Measurements from ENCODE around the gene SREBF2.

Gene SREBF2

DNA sequence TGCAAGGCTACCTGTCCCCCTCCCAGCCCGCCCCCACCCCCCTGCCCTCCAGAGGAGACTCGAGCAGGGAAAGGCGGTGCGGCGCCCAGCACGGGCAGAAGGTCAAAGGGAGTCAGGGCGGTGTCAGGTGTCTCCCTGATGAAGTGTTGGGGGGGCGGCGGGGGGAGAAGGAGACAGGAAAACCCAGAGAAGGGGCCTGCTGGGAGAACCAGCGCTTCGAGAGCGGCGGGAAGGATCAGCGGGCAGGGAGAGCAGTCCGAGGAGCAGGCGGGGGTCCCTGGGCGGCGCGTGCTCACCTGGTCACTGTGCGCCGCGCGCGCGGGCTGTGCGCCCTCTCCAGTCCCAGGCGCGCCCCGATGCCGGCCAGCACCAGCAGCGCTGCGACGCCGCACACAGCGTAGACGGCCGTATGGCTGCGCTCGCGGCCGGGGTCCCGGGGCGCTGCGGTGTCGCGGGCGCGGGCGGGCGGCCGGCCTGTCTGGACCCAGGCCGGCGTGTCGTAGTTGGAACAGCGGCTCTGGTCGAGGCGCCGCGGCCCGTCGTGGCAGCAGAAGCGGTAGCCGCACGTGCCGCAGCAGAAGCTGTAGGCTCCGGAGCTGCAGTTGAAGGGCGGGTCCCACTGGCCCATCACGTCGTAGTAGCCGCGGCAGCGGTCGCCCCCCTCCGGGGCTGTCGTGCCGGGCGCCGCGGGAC is 81.1 kb downstream of the SREBF2 start:
- H3K4me3 ChIP-seq (ENCODE audit: low read depth, low read length), result no peak overlapping the region
- TF ChIP-seq MYC (IDR thresholded peaks at IDR 0.05; ENCODE audit: low read depth, low read length) (no peak), POLR2A (IDR thresholded peaks at IDR 0.05; ENCODE audit: extremely low read depth, insufficient read length) (no peak), MAX (IDR thresholded peaks at IDR 0.05; ENCODE audit: low read depth, low read length) (no peak)
- TF ChIP-seq, protein P1, sequence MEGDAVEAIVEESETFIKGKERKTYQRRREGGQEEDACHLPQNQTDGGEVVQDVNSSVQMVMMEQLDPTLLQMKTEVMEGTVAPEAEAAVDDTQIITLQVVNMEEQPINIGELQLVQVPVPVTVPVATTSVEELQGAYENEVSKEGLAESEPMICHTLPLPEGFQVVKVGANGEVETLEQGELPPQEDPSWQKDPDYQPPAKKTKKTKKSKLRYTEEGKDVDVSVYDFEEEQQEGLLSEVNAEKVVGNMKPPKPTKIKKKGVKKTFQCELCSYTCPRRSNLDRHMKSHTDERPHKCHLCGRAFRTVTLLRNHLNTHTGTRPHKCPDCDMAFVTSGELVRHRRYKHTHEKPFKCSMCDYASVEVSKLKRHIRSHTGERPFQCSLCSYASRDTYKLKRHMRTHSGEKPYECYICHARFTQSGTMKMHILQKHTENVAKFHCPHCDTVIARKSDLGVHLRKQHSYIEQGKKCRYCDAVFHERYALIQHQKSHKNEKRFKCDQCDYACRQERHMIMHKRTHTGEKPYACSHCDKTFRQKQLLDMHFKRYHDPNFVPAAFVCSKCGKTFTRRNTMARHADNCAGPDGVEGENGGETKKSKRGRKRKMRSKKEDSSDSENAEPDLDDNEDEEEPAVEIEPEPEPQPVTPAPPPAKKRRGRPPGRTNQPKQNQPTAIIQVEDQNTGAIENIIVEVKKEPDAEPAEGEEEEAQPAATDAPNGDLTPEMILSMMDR (IDR thresholded peaks at IDR 0.05; ENCODE audit: low read depth, low read length), result no peak
- no peak for DNase-seq (ENCODE audit: low read depth)

DNA sequence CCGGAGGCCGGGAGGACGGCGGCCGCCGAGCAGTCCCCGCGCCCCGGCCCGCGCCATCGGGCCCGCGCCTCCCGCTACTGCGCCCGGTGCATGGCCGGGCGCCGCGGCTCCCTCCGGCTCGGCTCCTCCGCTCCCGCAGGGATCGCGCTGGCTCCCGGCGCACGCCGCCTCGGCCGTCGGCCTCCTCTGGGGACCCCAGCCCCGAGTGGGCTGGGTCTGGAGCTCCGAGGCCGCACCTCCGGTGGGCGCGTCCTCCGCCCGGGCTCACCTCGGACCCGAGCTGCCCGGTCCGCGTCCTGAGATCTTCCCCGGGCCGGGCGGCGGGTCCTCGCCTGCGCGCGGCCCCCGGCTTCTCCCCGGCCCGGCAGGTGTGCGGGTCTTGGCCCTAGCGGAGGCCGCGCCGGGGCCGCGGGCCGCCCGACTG is 81.7 kb downstream of the SREBF2 start:
- TF ChIP-seq MAX (IDR thresholded peaks at IDR 0.05; ENCODE audit: low read depth, low read length), result no peak
- TF ChIP-seq, protein P1 (IDR thresholded peaks at IDR 0.05; ENCODE audit: low read depth, low read length), result no peak
- TF ChIP-seq POLR2A (IDR thresholded peaks at IDR 0.05; ENCODE audit: extremely low read depth, insufficient read length), result no peak
- TF ChIP-seq MYC (IDR thresholded peaks at IDR 0.05; ENCODE audit: low read depth, low read length), result no peak
- H3K4me3 ChIP-seq (ENCODE audit: low read depth, low read length), result no peak overlapping the region
- DNase-seq (ENCODE audit: low read depth), result no peak

DNA sequence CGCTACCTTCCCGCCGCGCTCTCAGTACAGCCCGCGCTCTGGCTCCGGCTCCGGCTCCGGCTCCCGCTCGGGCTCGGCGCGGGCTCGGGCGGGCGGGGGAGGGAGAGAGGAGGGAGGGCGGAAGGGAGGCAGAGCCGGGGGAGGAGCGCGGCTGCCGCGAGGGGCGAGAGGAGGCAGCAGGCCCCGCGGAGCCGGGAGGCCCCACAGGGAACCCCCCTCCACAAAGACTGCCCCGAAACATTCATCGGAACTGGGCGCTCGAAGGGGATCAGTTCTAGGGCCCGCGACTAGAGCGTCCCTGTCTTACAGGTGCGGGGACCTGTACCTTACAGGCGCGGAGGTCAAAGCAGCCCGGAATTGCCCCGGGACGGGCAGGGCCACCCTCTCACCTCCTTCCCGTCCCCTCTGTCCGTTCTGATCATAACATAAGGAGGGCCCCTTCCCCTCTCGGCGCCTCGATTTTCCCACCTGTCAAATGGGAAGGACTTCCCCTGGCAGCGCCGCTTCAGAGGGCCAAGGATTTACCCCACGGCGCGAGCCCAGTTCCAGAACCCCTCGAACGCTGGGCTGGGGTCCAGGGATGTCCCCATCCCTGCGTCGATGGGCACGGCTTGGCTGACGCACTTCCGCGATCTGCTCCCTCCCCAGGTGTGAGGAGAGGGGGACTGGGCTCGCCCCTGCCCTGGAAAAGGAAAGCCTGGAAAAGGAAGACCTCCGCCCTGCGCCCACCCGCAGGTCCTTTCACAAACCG is 82.3 kb downstream of the SREBF2 start, which contains the start of gene SHISA8:
TSS of gene SHISA8 (minus strand) at position 40 of the 751 bp plus-strand sequence. CDS start 407 bp downstream, outside the sequence.
- H3K4me3 ChIP-seq (ENCODE audit: low read depth, low read length), result no peak within 1 kb of the TSS
- TF ChIP-seq MYC (IDR thresholded peaks at IDR 0.05; ENCODE audit: low read depth, low read length) (no peak), MAX (IDR thresholded peaks at IDR 0.05; ENCODE audit: low read depth, low read length) (no peak), POLR2A (IDR thresholded peaks at IDR 0.05; ENCODE audit: extremely low read depth, insufficient read length) (no peak)
- TF ChIP-seq, protein P1 (IDR thresholded peaks at IDR 0.05; ENCODE audit: low read depth, low read length), result no peak
- DNase-seq (ENCODE audit: low read depth), result peak; percentile 58

DNA sequence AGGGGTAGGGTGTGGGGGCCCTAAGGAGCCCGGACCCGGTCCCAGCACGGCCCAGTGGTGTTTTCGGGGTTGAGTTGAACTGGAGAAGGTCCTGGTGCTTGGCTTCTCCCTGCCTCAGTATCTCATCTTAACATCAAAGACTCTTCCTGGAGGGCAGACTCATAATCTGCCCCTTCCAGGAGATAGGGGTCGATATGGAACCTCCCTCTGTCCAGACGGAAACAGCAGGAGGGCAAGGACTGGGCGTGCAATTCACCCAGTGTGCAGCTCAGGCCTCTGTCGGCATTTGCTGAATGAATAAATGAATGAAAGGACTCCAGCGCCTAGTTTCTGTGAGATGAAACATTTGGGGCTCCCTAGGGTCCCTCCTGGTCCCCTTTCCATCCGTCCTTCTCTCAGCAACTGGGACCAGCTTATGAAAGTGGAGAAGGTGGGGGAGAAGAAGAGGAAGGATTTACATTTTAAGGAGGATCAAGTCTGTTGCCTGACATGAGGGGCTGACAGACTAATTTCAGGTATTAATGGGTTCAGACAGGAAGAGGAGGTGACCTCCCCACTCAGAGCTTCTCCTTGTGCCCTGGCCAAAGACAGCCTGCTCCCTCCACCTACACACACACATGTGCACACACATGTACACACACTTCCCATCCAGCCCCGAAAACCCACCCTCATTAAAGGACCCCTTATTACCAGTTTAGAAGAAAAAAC is 83.0 kb downstream of the SREBF2 start:
- TF ChIP-seq POLR2A (IDR thresholded peaks at IDR 0.05; ENCODE audit: extremely low read depth, insufficient read length) (no peak), MAX (IDR thresholded peaks at IDR 0.05; ENCODE audit: low read depth, low read length) (no peak), MYC (IDR thresholded peaks at IDR 0.05; ENCODE audit: low read depth, low read length) (no peak)
- TF ChIP-seq, protein P1 (IDR thresholded peaks at IDR 0.05; ENCODE audit: low read depth, low read length), result no peak
- DNase-seq (ENCODE audit: low read depth), result no peak
- no peak overlapping the region for H3K4me3 ChIP-seq (ENCODE audit: low read depth, low read length)

GRCh38 chr22:41916745-41917358 is 83.9 kb downstream of the SREBF2 start:
- no peak overlapping the region for H3K4me3 ChIP-seq (ENCODE audit: low read depth, low read length)
- TF ChIP-seq MYC (IDR thresholded peaks at IDR 0.05; ENCODE audit: low read depth, low read length) (no peak), POLR2A (IDR thresholded peaks at IDR 0.05; ENCODE audit: extremely low read depth, insufficient read length) (no peak), MAX (IDR thresholded peaks at IDR 0.05; ENCODE audit: low read depth, low read length) (no peak)
- TF ChIP-seq, protein P1 (IDR thresholded peaks at IDR 0.05; ENCODE audit: low read depth, low read length), result no peak
- DNase-seq (ENCODE audit: low read depth), result no peak
